Measurements from ENCODE around the gene LIME1.

The LIME1 gene

GRCh38 chr20:63706852-63707557 is 29.5 kb upstream of the LIME1 start:
- DNase-seq (ENCODE audit: low read depth): no peak
- TF ChIP-seq CTCF (conservative IDR thresholded peaks at IDR 0.05; ENCODE audit: low read depth, low read length): peak; percentile 34

GRCh38 chr20:63707558-63708300 is 28.7 kb upstream of the LIME1 start, which contains the start of the genes ARFRP1 and ZGPAT:
Gene ARFRP1, minus strand, starts transcription at chr20:63707976. Its CDS starts 885 bp downstream, at chr20:63707091.
Gene ZGPAT, plus strand, starts transcription at chr20:63708039. Its CDS starts 542 bp downstream, at chr20:63708581.
- peak within 1 kb of the TSS; percentile 76 for H3K4me3 ChIP-seq (ENCODE audit: low read length)
- peak; percentile 35 for DNase-seq (ENCODE audit: low read depth)
- TF ChIP-seq CTCF (conservative IDR thresholded peaks at IDR 0.05; ENCODE audit: low read depth, low read length): no peak

More at GRCh38 chr20:63706852-63707557, 29.5 kb upstream of the LIME1 start:
- H3K4me3 ChIP-seq (ENCODE audit: low read length): peak overlapping the region; percentile 76

- H3K4me3 ChIP-seq (ENCODE audit: low read length): peak overlapping the region; percentile 76
- no peak for TF ChIP-seq CTCF (conservative IDR thresholded peaks at IDR 0.05; ENCODE audit: low read depth, low read length)
- DNase-seq (ENCODE audit: low read depth): no peak
Observed at GRCh38 chr20:63708301-63709148, 27.9 kb upstream of the LIME1 start.

- DNase-seq (ENCODE audit: low read depth): no peak
- peak overlapping the region; percentile 76 for H3K4me3 ChIP-seq (ENCODE audit: low read length)
- TF ChIP-seq CTCF (conservative IDR thresholded peaks at IDR 0.05; ENCODE audit: low read depth, low read length): no peak
Observed at GRCh38 chr20:63709149-63709527, 27.3 kb upstream of the LIME1 start.

- TF ChIP-seq CTCF (conservative IDR thresholded peaks at IDR 0.05; ENCODE audit: low read depth, low read length): no peak
- no peak overlapping the region for H3K4me3 ChIP-seq (ENCODE audit: low read length)
- DNase-seq (ENCODE audit: low read depth): no peak
Observed at GRCh38 chr20:63711085-63711645, 25.3 kb upstream of the LIME1 start.

GRCh38 chr20:63712191-63712590 is 24.3 kb upstream of the LIME1 start:
- H3K4me3 ChIP-seq (ENCODE audit: low read length): no peak overlapping the region
- no peak for DNase-seq (ENCODE audit: low read depth)
- no peak for TF ChIP-seq CTCF (conservative IDR thresholded peaks at IDR 0.05; ENCODE audit: low read depth, low read length)
